Gastroesophageal sphincter (tissue), 4 donors: ENCODE results near the gene HSD11B1L. TPM values are rescaled to one million over a fixed set of nuclear protein-coding genes. Genes with fewer than 3 reads are reported as not detected.
"Not testable (repeated sequence)": the region's sequence is repeated elsewhere in the genome, so short reads cannot be mapped to it uniquely, and the experiment has no call there.

ENCODE experiments used
- ATAC-seq: fragments of 150-250 bp; one replicate; pipeline ENCODE4 v1.9.1; 2016; ENCODE audit warnings: mild to moderate bottlenecking, moderate library complexity
- H3K27ac ChIP-seq, 4 donors: fragments of 200-600 bp; sonication (generic) in 3 of 4; 1 replicate in 3 of 4; 2 replicates in 1 of 4; pipeline ENCODE4 v1.5.1; 2016 to 2019
- H3K27me3 ChIP-seq: fragments of 200-600 bp; sonication (generic); one replicate; pipeline ENCODE4 v1.5.1; 2019
- H3K36me3 ChIP-seq, 2 donors: fragments of 200-600 bp; sonication (generic); one replicate each; pipeline ENCODE4 v1.5.1; 2019; ENCODE audit warnings: control low read depth in 1 of 2
- H3K4me1 ChIP-seq, 3 donors: fragments of 200-600 bp; sonication (generic); 1 replicate in 2 of 3; 2 replicates in 1 of 3; pipeline ENCODE4 v1.5.1; 2016 to 2019; ENCODE audit warnings: control low read depth in 2 of 3
- H3K4me3 ChIP-seq, 2 donors: fragments of 200-600 bp; sonication (generic); one replicate each; pipeline ENCODE4 v1.5.1; 2019; ENCODE audit warnings: mild to moderate bottlenecking in 1 of 2, moderate library complexity in 1 of 2
- H3K9me3 ChIP-seq, 3 donors: fragments of 200-600 bp; sonication (generic); one replicate each; pipeline ENCODE4 v1.5.1; 2017 to 2019; ENCODE audit warnings: control low read depth in 2 of 3
- CTCF ChIP-seq, 4 experiments: fragments of 200-600 bp in 2 of 4; fragments of 450-650 bp in 2 of 4; sonication (generic) in 1 of 4; IDR thresholded peaks; one replicate each; pipeline ENCODE4 v1.5.1; 2017 to 2019; ENCODE audit warnings: antibody characterized with exemption in 4 of 4, mild to moderate bottlenecking in 2 of 4, moderate library complexity in 2 of 4
- EP300 ChIP-seq: sonication (generic); formaldehyde crosslinking; IDR thresholded peaks from one replicate; pipeline ENCODE4 v1.6.1; 2017; ENCODE audit warnings: antibody characterized with exemption, mild to moderate bottlenecking
- POLR2A ChIP-seq, 2 donors: fragments of 450-650 bp; IDR thresholded peaks; one replicate each; pipeline ENCODE4 v1.6.1; 2017; ENCODE audit warnings: antibody characterized with exemption in 2 of 2, mild to moderate bottlenecking in 2 of 2, moderate library complexity in 1 of 2
- POLR2AphosphoS5 ChIP-seq: sonication (generic); formaldehyde crosslinking; IDR thresholded peaks from one replicate; pipeline ENCODE4 v1.6.1; 2017; ENCODE audit warnings: antibody characterized with exemption
- WGBS, 2 donors: methylation state at CpG; one replicate each; pipeline ENCODE4 v1.1.5; 2018; ENCODE audit warnings: low coverage in 1 of 2; 5-methylcytosine and 5-hydroxymethylcytosine counted together
- total RNA-seq, 4 donors: library from RNA; depleted of rRNA; stranded (reverse); fragments of >200 nt; gene quantifications; one replicate each; pipeline ENCODE4 v1.1.0, GENCODE V29; 2016

HSD11B1L gene
- total RNA-seq, 4 donors from 2014 or later: 11.2 to 22.9 (median 18.9) TPM

GRCh38 chr19:5727453-5728050 lies 46.7 kb downstream of the HSD11B1L start:
- TF ChIP-seq EP300 (no peak), POLR2A (IDR thresholded peaks at IDR 0.05) (no peak), CTCF (IDR thresholded peaks at IDR 0.05) (no peak), POLR2AphosphoS5 (no peak)
- no peak for ATAC-seq
- Histone ChIP-seq H3K36me3 (no peaks in the 10 kb centered on the region), H3K4me1 (no peaks in the 10 kb centered on the region), H3K27me3 (peaks cover 4% of the 10 kb centered on the region), H3K4me3 (no peak overlapping the region), H3K9me3 (peaks cover 0 to 20% (median 0%) of the 10 kb centered on the region in 3 donors), H3K27ac (no peak overlapping the region)
- WGBS, 2 donors: 85 to 100% methylated on average over 1 to 4 of the region's 4 CpGs

- H3K36me3 ChIP-seq, H3K4me1 ChIP-seq, H3K27ac ChIP-seq, H3K4me3 ChIP-seq, ATAC-seq, H3K27me3 ChIP-seq: not testable (repeated sequence)
- H3K9me3 ChIP-seq: peaks cover 0 to 20% (median 0%) of the 10 kb centered on the region in 3 donors
- 63 to 75% methylated on average over 1 to 2 of the region's 2 CpGs for WGBS, 2 donors
Observed at GRCh38 chr19:5733172-5733571, 52.3 kb downstream of the HSD11B1L start.

Other genes starting within 250 kb of the HSD11B1L start
- not detected for gene ZNRF4, start 225.6 kb upstream of the HSD11B1L start, total RNA-seq
- under 1 TPM; 0.35 to 0.64 (median 0.44) TPM for gene TINCR, start 113.1 kb upstream of the HSD11B1L start, total RNA-seq
- 10 to 100 TPM; 25.3 to 81.6 (median 41.6) TPM for gene SAFB2, start 58.3 kb upstream of the HSD11B1L start, total RNA-seq
- gene SAFB, start 57.9 kb upstream of the HSD11B1L start, total RNA-seq: 10 to 100 TPM; 39.7 to 73.6 (median 65.2) TPM
- 10 to 100 TPM; 29.7 to 60.6 (median 50.7) TPM for gene MICOS13, start 511 bp upstream of the HSD11B1L start, total RNA-seq
- gene RPL36, start 9.3 kb downstream of the HSD11B1L start, total RNA-seq: 1,000 to 10,000 TPM in 1 of 4 donors, 100 to 1,000 TPM in 3; 393 to 1,204 (median 723) TPM
- 10 to 100 TPM; 44.5 to 73.2 (median 64.1) TPM for gene LONP1, start 39.1 kb downstream of the HSD11B1L start, total RNA-seq
- gene CATSPERD, start 39.6 kb downstream of the HSD11B1L start, total RNA-seq: under 1 TPM in 2 of 4 donors, not detected in 2; 0.27 to 0.47 TPM
- gene PRR22, start 103.7 kb downstream of the HSD11B1L start, total RNA-seq: under 1 TPM in 1 of 4 donors, not detected in 3; 0.40 TPM
- 10 to 100 TPM; 14.1 to 39.4 (median 22.6) TPM for gene DUS3L, start 110.1 kb downstream of the HSD11B1L start, total RNA-seq
- 10 to 100 TPM in 2 of 4 donors, 1 to 10 TPM in 2; 3.6 to 27.2 (median 14.6) TPM for gene NRTN, start 124.0 kb downstream of the HSD11B1L start, total RNA-seq
- 1 to 10 TPM in 1 of 4 donors, not detected in 3; 3.0 TPM for gene FUT6, start 158.7 kb downstream of the HSD11B1L start, total RNA-seq
- 1 to 10 TPM in 2 of 4 donors, under 1 TPM in 1, not detected in 1; 0.12 to 4.8 (median 4.5) TPM for gene FUT3, start 170.4 kb downstream of the HSD11B1L start, total RNA-seq
- gene FUT5, start 189.5 kb downstream of the HSD11B1L start, total RNA-seq: not detected
- 100 to 1,000 TPM; 244 to 299 (median 265) TPM for gene NDUFA11, start 222.8 kb downstream of the HSD11B1L start, total RNA-seq
- gene VMAC, start 223.8 kb downstream of the HSD11B1L start, total RNA-seq: 1 to 10 TPM; 5.0 to 9.3 (median 8.0) TPM
- 10 to 100 TPM in 3 of 4 donors, 1 to 10 TPM in 1; 10.0 to 19.6 (median 15.2) TPM for gene CAPS, start 233.2 kb downstream of the HSD11B1L start, total RNA-seq